ENCODE data around the gene MRPL53. TPM values are rescaled to one million over a fixed set of nuclear protein-coding genes. Genes with fewer than 3 reads are reported as not detected.

MRPL53 gene
- total and polyA plus RNA-seq, 9 of the 15 experiments (the other 6 are each of a cell fraction or from before 2014, with no cell fraction given): 11.5 to 87.9 (median 41.1) TPM

- H3K27me3 ChIP-seq (ENCODE audit: control insufficient read depth in 2 of 2, insufficient read depth in 2 of 2, low read length in 2 of 2): no peaks in the 10 kb centered on the region
- H3K9ac ChIP-seq (ENCODE audit: insufficient read depth in 1 of 2, low read depth in 2 of 2, low read length in 2 of 2): peak overlapping the region; percentile 87 to 94
- H3K9me1 ChIP-seq (ENCODE audit: control insufficient read depth, insufficient read depth, low read length): no peaks in the 10 kb centered on the region
- BruUV-seq (replicated peaks): TSS peak; percentile 16
- peak overlapping the region; percentile 95 for H3K4me2 ChIP-seq (ENCODE audit: insufficient read depth, low read length)
- CTCF ChIA-PET (ENCODE audit: low intra/inter-chr PET ratio): no interaction called here
- H3K79me2 ChIP-seq (ENCODE audit: control insufficient read depth, insufficient read depth, low read length): peaks cover 46% of the 10 kb centered on the region
- peaks cover 13% of the 10 kb centered on the region; the same call in 2 of the 3 replicates for H3K36me3 ChIP-seq (ENCODE audit: control insufficient read depth, insufficient read depth, low read length)
- DNase-seq (ENCODE audit: extremely low read depth in 1 of 4, low spot score in 3 of 4): peak; percentile 52 to 72 (median 61)
- POLR2A ChIA-PET: interaction anchor here (0.6 to 2.4 kb wide), 5 partner anchors 7 to 29 kb away, joined by 3 to 13 read pairs (median 4); partner anchors contain the start of genes AUP1 and HTRA2
- peak overlapping the region; percentile 97 for H2AFZ ChIP-seq (ENCODE audit: low read depth, low read length)
- no peaks in the 10 kb centered on the region for H4K20me1 ChIP-seq (replicated peaks; ENCODE audit: control insufficient read depth, insufficient read depth, low read length)
- FAIRE-seq: peak; percentile 74
- under 1% methylated on average over 22 of the region's 32 CpGs for WGBS (ENCODE audit: insufficient coverage, low coverage, missing lambda C conversion rate)
- ATAC-seq: peak; percentile 36
- no peaks in the 10 kb centered on the region for H3K9me3 ChIP-seq (replicated peaks; ENCODE audit: control insufficient read depth, insufficient read depth, low read depth, low read length)
- in situ Hi-C loops (cut with MboI): no loop called here
- H3K4me1 ChIP-seq (replicated peaks in 1 of 2; ENCODE audit: control insufficient read depth in 2 of 2, insufficient read depth in 2 of 2, low read length in 2 of 2): peaks cover 29 to 70% of the 10 kb centered on the region in 2 experiments; a peak in 4 of 5 replicates
- H3K27ac ChIP-seq (ENCODE audit: extremely low read depth, low read depth, low read length): peak overlapping the region; percentile 79
- peak overlapping the region; percentile 40 for H3K4me3 ChIP-seq
- intact Hi-C loops (cut with micrococcal nuclease): loop anchor here (5.0 kb wide), 1 partner anchor 70 kb away; no protein-coding TSS in a partner anchor
- TF ChIP-seq GTF3C2 (IDR thresholded peaks at IDR 0.05; ENCODE audit: borderline replicate concordance, extremely low read depth, insufficient read length) (no peak), FOXP4 (CRISPR knock-in tag; IDR thresholded peaks at IDR 0.05; ENCODE audit: borderline replicate concordance) (no peak), ZNF316 (IDR thresholded peaks at IDR 0.05) (no peak), BRD4 (IDR thresholded peaks at IDR 0.05) (0 out of 2 replicates have a peak, but pooled peaks have one; percentile 54), ZNF589 (CRISPR knock-in tag; IDR thresholded peaks at IDR 0.05; ENCODE audit: low read depth) (0 out of 2 replicates have a peak, but pooled peaks have one; percentile 39), POLR2AphosphoS5 (IDR thresholded peaks at IDR 0.05; ENCODE audit: control insufficient read depth, insufficient read depth, low read depth, low read length) (peak; percentile 24; the same call in 1 of the 2 replicates), EHMT2 (IDR thresholded peaks at IDR 0.05) (no peak), RBBP5 (IDR thresholded peaks at IDR 0.05; ENCODE audit: borderline replicate concordance, insufficient read depth, low read length, poor library complexity, severe bottlenecking) (peak; percentile 32), DPF2 (IDR thresholded peaks at IDR 0.05) (peak; percentile 62; the same call in 1 of the 2 replicates), CAMTA2 (CRISPR knock-in tag; conservative IDR thresholded peaks at IDR 0.05) (no peak), FOXM1 (IDR thresholded peaks at IDR 0.05; ENCODE audit: low read depth) (peak; percentile 8; the same call in 1 of the 2 replicates), FOXM1 (CRISPR knock-in tag; IDR thresholded peaks at IDR 0.05; ENCODE audit: low read depth) (no peak), CREB1 (IDR thresholded peaks at IDR 0.05) (0 out of 2 replicates have a peak, but pooled peaks have one; percentile 8), CREB1 (CRISPR knock-in tag; IDR thresholded peaks at IDR 0.05) (no peak)
- TF ChIP-seq, protein P1, sequence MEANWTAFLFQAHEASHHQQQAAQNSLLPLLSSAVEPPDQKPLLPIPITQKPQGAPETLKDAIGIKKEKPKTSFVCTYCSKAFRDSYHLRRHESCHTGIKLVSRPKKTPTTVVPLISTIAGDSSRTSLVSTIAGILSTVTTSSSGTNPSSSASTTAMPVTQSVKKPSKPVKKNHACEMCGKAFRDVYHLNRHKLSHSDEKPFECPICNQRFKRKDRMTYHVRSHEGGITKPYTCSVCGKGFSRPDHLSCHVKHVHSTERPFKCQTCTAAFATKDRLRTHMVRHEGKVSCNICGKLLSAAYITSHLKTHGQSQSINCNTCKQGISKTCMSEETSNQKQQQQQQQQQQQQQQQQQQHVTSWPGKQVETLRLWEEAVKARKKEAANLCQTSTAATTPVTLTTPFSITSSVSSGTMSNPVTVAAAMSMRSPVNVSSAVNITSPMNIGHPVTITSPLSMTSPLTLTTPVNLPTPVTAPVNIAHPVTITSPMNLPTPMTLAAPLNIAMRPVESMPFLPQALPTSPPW (CRISPR knock-in tag; IDR thresholded peaks at IDR 0.05): peak; percentile 62
Observed at GRCh38 chr2:74502147-74502719, 29.8 kb upstream of the MRPL53 start.
